Loucy (cell line): ENCODE measurements around the gene SEPHS1.

Experiments
- EZH2phosphoT487 ChIP-seq: fragments of 200-600 bp; IDR thresholded peaks from 2 replicates; pipeline ENCODE4 v1.6.1; 2018; ENCODE audit warnings: antibody characterized with exemption, mild to moderate bottlenecking, moderate library complexity, borderline replicate concordance
- TF ChIP-seq, protein P1 (sequence below): fragments of 200-600 bp; sonication (generic); conservative IDR thresholded peaks from 2 replicates; pipeline ENCODE4 v1.5.1; 2014; ENCODE audit warnings: mild to moderate bottlenecking, antibody characterized with exemption, low read length

DNA sequence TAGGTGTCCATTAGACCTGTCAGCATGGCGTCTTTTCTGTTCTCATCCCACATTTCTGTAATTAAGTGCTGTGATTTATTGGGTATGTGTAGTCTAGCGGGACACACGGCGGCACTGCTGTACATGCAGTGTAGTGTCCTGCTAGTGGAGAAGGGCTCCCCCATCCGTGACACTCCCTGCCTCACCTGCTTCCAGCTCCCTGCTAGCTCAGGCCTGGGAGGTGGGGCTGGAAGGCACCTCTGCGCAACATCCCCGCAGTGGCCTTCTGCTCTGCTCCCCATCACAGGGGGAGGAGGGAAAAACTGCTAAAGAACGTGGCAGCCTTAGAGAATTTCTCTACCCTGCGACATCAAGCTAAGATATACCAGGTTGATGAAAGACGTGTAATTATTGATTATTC is 19.5 kb downstream of the SEPHS1 start:
- TF ChIP-seq, protein P1, sequence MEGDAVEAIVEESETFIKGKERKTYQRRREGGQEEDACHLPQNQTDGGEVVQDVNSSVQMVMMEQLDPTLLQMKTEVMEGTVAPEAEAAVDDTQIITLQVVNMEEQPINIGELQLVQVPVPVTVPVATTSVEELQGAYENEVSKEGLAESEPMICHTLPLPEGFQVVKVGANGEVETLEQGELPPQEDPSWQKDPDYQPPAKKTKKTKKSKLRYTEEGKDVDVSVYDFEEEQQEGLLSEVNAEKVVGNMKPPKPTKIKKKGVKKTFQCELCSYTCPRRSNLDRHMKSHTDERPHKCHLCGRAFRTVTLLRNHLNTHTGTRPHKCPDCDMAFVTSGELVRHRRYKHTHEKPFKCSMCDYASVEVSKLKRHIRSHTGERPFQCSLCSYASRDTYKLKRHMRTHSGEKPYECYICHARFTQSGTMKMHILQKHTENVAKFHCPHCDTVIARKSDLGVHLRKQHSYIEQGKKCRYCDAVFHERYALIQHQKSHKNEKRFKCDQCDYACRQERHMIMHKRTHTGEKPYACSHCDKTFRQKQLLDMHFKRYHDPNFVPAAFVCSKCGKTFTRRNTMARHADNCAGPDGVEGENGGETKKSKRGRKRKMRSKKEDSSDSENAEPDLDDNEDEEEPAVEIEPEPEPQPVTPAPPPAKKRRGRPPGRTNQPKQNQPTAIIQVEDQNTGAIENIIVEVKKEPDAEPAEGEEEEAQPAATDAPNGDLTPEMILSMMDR: no peak
- TF ChIP-seq EZH2phosphoT487: no peak
